ENCODE results near the gene PRODH.
"Not testable (repeated sequence)": the region's sequence is repeated elsewhere in the genome, so short reads cannot be mapped to it uniquely, and the experiment has no call there.

PRODH gene

DNA sequence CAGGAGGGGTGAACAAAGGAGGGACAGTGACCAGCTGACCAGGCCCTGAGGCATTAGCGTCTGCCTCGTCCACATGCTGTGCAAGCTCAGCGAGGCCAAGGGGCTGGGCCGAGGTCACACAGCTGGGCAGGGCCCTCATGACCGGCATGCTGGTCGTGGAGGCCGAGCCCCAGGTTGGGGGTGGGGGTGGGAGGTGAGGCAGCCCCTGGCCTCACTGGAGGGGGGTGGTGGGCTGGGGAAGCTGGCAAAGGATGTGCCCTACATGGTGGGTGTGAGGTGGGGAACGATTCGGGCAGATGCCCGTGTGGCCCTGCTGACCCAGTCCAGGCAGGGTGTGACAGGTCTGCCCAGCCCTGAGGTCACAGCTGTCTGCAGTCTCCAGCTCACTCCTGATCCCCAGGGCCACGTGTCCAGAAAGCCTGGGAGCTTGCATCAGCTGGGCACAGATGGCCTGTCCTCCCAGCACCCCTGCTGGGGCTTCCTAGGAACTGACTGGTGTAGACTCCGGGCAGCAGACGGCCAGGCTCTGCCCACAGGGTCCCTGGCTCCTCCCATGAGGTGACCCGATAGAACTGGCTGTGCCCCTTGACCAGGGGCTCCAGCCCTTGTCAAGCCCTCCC, 31.4 kb upstream of the PRODH start:
- peak; percentile 35 for DNase-seq

DNA sequence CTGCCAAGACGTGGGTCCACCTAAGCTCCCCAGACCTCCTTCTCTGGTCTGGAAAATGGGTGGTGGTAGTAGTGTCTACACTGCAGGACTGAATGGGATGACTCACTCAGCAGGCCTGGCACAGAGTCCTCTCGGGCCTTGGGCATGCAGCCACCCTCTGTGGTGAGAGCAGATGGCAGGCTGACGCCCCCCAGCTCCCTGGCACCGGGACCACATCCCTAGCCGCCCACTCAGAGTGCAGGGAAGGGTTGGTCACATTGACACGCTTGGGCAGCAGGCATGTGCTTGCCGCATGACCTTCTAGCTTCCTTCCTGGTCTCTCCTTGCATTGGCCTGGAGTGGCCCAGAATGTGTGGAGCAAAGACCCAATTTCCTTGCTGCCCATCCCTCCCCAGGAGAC, 30.7 kb upstream of the PRODH start:
- no peak for DNase-seq

DNA sequence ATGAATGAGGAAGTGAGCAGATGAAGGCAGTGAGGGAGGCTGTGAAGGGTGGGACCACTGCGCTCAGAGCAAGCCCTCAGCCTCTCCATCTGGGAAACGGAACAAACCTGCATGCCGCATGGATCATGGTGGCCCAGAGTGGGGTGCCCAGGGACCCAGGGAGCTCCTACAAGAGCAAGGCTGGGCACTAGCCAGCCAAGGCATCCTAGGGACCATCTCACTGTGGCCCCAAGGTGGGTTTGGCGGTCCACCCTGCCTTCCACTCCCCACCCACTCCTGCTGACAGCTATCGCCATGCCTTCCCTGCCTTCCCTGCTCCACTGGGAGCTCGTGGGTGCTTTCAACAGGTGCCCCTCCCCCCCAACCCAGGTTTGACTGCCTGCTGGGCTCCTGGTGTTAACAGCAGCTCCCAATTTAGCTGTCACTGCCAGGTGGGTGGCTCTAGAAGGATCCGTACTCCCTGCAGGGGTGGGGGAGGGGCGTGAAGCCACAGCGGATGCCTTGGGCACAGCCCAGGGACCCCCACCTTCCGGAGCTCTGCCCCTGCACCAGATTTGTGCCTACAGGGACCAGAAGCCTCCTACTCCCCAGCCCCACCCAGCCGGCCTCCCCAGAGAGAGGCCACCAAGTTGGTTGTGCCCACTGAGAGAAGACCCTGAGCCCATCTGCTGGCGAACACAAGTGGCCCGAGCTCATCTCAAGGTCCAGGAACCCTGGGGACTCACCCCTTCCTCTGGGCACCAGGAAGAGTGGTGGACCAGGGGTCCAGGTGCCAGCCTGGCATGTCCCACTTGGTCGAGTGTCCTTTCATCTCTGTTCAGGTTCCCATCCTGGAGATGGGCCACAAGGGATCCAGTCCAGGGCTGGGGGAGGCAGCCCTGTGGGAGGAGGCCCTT, 29.7 kb upstream of the PRODH start:
- no peak for DNase-seq

DNA sequence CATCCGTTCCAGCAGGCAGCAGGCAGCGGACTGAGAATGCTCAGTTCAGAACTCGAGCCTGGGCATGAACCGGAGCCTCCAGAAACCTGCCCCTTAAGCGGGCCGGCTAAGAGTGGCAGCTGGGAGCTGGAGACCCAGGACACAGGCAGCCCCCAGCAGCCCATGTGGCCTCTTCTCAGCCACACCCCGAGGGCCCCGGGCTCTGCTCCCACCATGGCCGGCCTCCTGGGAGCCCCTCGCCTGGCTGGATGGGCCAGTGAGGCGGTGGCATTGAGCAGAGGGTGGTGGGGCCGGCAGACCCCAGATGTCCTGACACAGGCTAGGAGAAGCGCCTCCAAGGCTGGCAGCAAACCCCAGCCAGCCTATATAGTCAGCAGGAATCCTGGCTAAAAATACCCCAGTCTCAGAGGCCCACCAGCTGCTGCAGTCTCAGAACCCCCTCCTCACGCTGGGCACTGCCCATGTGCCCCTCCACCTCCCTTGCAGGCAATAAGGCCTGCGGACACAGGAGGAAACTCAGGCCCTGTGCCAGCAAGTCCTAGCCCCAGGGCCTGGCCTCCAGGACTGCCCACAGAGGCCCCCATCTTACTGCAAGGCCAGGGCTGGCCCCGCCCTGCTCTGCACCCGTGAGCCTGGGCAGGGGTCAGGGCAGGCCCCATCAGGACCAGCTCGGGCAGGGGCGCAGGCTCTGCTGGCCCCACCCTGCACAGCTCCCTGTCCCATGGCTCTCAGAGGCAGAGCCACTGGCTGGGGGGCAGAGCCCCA, 28.6 kb upstream of the PRODH start:
- DNase-seq, result not testable (repeated sequence)

DNA sequence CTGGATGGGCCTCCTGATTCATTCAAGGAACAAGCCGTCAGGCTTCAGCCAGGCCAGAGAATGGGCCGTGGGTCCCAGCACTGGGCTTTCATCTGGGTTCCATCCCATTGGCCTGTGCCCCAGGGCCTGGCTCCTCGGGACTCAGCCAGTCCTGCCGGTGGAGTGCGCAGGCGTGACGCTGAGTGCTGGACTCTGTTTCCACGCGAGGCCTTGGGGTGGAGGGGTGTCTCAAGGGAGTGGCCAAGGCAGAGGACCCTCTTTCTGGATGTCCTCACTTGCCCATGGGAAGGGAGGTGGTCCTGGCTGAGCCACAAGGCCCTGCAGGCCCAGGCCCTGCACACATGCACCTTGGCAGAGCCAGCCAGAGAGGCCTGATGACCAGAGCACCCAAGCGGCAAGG, 28.0 kb upstream of the PRODH start:
- DNase-seq, result not testable (repeated sequence)

DNA sequence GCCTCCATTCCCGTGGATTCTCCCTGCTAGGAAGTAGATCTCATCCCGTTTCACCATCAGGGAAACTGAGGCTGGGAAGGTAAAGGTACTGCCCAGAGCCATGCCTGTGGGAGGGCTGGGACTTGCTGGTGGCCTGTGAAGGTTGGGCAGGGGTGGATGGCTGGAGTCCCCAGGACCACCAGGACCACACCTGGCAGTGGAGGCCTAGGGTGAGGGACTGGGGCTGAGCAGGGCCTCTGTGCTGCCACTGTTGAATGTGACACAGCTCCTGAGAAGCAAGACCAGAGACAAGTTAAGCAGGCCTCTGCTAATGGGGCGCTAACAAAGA, 26.2 kb upstream of the PRODH start:
- DNase-seq, result no peak

DNA sequence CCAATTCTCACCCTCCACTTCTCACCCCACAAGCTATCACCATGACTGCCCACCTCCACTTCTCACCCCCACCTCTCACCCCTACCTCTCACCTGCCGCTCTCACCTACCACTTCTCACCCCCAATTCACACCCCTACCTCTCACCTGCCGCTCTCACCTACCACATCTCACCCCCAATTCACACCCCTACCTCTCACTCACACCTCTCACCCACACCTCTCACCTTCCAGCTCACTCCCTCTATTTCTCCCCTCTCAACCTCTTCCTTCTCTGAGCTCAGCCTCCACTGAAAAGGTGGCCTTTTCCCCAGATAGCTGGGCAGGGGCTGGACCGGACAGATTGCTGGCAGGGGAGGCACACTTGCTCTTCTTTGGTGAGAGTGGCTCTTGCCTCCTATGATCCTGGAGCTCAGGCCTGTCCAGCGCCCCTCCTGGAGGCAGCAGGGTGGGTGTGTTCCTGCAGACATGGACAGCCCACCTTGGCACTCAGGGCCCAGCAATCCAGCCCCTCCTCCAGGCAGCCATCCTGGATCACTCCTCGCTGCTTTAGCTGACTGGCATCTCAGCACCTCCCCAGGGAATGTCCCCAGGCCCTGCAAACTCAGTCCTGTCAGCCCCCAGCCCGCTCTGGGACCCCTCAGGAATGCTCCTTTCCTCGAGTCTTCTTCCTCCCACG, 25.7 kb upstream of the PRODH start:
- DNase-seq, result not testable (repeated sequence)

DNA sequence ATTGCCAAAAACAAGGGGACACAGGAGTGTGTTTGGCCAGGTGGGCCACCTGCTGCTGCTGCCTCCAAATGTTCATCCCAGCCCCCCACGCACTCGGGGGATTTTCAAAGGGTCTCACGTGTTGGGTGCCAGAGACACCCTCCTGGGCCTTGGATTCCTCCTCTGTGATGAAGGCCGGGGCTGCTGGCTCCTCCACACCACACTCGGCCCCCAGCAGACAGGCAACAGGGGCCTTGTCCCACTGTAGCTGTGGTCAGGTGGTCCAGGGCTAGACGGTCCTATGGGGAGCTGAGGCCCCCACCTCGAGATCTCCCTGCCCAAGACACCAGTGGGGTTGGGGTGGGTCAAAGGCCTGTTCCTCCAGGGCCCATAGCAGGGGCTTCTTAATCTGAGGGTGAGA, 25.1 kb upstream of the PRODH start:
- not testable (repeated sequence) for DNase-seq

DNA sequence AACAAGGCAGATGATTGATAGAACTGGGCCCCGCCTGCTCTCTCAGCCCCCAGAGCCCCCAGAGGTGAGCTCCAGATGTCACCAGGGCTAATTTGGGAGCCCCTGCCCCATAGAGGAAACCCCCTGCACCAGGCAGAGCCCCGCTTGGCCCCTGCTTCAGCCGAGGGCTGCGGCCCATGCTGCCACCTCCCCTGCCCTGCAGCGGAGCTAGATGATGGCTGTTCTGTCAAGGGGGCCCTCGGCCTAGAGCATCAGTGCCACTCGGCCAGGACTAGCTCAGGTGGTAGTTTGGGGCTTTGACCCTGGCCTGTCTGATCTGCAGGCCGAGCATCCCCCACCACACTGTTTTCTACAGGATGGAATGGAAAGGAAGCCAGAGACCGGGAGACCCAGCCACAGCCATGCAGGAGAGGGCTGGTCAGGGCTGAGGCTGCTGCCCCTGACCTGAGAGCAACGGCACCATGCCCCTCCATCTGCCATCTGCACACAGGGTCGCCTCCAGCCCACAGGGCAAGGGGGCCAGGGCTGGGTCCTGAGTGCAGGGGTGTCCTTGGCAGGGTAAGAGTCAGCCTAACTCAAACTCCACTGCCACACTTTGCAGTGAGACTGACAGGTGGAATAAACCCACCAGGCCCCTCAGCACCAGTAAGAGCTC, 24.2 kb upstream of the PRODH start:
- not testable (repeated sequence) for DNase-seq

DNA sequence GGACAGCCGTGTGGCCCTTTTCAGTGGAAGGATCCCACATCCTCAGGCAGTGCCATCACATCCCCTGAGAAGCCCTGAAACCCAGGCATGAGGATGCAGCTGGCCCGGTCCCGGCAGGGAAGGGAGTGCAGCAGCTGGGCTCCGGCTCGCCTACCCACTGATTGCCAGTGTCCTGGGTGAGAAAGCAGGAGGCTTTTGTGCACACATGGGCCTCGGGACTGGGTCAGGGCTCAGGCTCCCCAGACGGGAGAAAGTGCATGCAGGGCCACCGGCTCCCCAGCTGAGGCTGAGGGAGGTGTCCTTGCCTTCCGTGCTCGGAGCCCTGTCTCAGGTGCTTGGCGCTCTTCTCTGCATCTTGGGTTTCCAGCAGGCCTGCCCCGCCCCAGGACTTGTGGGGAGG, 23.6 kb upstream of the PRODH start:
- DNase-seq, result not testable (repeated sequence)

DNA sequence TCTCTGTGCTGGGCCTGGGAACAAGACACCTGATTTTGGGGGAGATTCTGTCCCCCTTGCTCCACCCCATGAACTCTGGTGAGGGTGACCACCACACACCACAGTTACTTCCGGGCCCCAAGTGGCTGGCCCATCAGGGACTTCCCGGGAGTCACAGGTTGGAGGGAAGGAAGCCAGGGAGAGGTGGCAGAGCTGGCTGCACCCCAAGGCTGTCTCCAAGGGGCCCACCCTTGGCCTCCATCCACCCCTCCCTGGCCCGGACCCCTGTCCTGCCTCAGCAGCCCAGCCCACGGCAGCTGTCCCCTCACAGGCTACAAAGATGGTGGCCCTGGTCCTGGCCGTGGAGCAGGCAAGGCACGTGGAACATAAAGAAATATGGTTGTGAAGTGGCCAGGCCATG, 23.2 kb upstream of the PRODH start:
- DNase-seq, result not testable (repeated sequence)

DNA sequence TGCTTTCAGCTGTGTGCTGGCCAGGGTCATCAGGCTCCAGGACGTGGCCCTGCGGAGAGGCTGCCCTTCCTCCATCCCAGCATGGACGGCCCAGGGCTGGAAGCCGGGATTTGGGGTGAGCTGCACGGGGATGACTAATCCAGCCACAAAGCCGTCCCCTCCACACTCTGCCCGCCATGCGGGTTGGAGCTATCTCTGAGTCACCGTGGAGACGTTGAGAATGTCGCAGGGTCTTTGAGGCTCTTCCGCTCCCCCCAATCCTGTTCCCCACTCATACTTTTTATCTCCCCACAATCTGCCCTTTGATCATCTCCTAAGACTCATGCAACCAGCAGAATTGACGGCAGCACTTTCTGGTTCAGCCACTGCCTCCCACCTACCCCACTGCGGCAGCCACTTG, 22.6 kb upstream of the PRODH start:
- DNase-seq, result not testable (repeated sequence)

DNA sequence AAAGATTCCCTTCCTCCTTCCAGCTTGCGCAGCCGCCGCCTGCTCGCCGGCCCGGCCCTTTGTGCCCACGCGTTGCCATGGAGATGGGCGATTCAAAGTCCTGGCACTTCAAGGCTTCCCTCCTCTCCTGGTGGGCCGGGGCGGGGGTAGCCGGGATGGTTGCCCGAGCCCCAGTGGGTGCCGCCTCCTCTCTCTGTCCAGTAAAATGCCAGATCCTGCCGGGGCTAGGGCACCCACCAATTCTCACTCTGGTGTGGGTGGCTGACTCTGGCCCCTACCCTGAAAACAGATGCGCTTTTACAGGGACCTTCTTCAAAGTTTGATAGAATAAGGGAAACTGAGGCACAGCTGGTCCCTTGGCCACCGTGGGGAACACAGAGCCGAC, 22.2 kb upstream of the PRODH start:
- DNase-seq, result not testable (repeated sequence)

DNA sequence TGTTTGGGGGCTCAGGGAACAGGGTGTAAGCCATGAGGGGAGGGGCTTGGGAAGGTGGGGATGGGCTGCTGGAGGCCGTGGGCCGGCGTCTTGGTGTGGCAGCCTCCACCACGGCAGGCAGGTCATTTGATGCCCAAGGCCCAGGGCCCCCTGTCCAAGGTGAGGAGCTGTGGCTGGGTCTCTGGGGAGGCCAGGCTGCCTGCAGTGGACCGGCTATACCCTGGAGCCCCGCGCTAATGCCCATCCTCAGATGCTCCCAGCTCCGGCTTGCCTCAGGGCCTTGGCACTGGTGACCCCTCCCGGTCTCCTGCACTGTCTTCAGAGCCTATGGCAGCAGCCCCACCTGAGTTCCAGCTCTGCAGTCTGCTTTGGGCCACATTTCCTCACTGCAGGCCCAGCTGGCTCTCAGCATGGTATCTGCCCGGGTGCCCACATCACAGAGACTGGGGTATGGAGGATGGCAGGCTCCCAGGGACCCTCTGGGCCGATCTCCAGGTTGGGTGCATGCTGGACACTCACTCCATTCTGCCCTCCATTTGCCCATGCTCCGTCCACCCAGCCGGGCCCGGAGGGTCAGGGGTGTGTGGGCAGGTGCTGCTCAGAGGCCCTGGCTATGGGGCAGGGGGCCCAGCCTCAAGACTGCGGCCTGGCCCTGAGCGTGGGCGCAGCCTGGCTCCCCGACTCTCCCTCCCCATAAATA, 21.7 kb upstream of the PRODH start:
- not testable (repeated sequence) for DNase-seq

DNA sequence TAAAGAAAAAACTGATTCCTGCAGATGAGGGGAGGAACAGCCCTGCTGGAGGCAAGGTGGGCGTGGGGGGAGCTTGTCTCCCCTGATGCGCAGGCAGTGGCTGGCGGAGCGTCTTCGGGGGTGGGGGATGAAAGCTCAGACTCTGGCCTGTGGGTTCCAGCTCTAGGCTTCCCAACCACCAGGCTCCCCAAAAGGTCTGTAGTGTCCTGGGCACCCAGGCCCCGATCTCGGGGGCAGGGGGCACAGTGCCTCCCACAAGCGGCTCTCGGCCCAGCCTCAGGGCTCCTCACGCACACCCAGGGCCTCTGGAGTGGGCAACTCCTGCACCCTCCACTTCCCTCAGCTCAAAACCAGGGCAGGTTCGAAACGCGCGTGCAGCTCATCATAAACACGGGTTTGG, 20.9 kb upstream of the PRODH start:
- DNase-seq, result not testable (repeated sequence)

DNA sequence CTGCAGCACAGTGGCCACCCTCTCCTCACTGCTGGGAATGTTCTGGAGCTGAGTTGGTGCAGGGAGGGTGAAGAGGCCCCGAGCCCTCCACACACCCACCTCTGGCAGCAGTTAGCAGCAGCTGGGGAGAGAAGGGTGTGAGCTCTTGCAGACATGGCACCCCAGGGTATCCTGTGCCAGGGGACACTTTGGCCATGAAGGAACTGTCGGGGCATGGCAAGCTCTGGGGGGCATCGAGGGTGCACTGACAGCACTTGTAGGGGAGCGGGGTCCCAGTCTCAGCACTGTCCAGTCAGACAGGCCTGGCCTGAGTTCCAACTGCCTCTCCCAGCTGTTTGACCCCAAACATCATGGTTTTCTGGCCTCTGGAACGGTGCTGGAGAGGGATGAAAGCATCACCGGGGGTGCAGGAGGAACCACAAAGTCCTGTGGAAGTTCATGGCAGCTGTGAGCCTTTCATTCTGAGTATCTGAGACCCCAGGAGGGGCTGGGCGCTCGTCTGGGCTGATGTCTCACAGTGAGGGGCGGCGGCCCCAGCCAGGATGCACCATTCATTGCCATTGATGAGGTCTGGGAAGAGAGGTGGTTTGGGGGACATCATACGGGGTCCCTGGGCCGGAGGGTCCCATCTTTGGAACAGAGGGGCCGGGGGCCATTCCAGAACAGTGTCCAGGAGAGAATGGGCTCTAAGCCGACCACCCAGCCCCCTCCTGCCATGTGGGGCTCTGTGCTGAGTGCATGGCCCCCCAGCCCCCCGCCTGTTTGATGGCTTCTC, 20.2 kb upstream of the PRODH start:
- not testable (repeated sequence) for DNase-seq

DNA sequence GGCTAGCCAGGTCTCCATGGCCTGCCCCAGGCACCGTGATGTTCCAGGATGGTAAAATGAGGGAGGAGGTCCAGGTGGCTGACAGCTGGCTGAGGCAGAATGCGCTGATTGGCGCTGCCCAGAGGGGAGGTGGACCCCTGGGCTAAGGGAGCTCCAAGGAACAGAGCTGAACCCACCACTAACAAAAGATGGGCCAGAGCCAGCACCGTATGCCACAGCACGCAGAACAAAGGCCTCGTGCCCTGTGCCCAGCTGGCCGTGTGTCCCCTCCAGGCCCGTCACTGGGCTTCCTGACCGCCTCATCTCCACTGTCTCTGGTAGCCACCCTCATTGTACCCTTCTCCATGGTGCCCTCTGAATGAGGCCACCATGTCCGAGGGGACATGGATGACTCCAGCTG, 19.6 kb upstream of the PRODH start:
- no peak for DNase-seq

DNA sequence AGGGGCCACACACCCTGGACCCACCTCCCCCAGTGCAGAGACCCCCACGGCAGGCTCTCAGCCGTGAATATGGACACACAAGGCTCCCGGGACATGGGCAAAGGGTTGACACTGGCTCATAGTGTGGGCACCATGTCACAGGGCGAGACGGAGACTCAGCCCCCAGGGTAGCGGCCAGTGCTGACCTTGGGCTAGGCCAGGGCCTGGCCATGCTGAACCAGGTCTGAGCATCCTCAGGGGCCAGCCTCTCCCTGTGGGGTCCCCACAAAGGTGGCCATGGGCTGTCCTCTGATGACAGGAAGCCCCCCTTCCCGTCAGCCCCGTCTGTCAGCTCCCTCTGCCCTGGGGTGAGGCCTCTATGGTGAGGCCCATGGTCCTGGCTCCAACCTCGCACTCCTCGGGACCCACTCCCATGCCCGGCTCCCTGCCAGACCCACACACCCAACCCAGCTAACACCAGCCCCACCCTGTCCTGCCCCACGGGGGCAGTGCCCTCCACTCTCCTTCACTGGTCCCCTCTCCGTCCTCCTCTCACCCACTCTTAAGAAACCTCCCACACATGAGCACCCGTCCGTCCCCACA, 19.0 kb upstream of the PRODH start:
- no peak for DNase-seq

DNA sequence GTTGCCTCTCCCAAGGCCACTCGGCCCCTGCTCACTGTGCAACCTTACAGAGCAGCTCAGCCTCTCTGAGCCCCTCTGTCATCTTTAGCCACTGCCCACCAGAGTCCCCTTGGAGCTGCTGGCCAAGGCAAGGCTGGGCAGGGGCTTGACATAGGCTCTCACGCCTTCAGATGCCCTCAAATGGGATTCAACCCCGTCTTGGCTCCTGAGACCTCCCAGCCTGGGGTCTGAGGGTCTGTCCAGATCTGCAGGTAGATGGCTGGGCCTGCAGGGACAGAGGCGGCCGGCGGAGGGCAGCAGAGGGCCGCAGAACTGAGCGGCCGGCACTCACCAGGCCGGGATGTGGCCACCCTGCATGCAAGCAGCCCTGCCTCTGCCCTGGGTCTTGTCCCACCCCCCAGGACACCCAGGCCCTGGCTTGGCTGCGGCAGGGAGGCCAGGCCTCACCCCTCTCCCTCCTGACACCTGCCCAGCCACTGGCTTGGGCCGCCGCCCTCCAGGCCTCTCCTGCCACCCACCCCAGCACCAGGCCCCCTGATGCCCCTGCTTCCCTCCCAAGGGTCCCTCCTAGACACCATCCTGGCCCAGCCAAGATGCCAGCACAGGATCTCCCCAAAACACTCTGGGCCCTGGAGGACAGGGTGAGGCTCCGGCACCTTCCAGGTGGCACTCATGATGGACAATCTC, 18.4 kb upstream of the PRODH start:
- DNase-seq, result peak; percentile 70

DNA sequence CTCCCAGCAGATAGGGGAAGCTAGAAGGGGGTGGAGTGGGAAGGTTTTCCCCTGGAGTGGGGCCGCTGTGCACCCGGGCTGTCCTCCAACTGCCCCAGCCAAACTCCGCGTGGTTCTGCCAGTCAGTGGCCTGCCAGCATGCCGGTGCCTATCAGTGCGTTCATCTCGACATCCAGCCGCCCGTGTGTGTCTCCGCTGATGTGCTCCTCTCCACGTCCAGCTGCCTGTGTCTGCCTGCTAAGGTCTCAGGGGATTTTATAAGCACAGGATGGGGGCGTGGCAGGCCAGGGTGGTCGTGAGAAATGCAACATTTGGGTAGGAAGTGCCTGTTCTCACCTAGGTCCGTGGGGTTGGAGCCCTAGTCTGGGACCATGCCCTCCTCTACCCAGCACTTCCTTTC, 17.0 kb upstream of the PRODH start:
- DNase-seq, result not testable (repeated sequence)

Data from OCI-M1 (cell line).